GM19023 (cell line): ENCODE results near the gene TTL.
"Not testable (repeated sequence)": the region's sequence is repeated elsewhere in the genome, so short reads cannot be mapped to it uniquely, and the experiment has no call there.

Experiments used
- ATAC-seq: cut with Tn5 transposase; IDR thresholded peaks from one replicate; pipeline ENCODE4 v1.9.1; 2021; ENCODE audit warnings: mild to moderate bottlenecking, moderate library complexity; ENCODE audit not compliant: unreplicated experiment

The TTL gene

DNA sequence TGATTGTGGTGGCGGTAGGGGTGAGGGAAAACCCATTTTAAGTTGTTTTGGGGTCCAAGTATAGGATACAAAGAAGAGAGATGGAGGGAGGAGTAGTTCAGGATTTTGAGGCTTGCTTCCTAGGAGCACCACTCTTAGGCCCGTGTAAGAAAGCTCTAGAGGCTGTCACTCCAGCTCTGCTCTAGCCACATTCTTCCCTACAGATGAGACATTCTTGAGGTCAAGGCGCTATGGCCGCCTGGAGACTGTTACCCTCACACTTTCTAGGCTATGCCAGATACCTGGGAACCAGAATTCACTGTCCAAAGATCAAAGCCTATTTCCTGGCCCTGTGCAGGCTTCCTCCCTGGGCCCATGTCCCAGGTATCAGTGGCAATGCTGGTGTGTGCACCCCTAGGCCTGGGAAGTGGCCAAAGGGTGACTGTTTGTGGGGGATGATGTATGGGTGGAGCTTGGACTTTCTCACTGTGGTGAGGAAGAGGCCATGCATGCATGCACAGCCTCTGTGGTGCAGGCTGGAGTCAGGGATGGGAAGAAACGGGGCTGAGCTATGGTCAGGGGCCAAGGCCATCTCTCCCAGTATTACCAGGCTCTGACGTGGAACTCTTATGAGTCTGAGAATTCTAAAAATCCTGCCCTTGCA, 7.0 kb upstream of the TTL start:
- ATAC-seq, result no peak

DNA sequence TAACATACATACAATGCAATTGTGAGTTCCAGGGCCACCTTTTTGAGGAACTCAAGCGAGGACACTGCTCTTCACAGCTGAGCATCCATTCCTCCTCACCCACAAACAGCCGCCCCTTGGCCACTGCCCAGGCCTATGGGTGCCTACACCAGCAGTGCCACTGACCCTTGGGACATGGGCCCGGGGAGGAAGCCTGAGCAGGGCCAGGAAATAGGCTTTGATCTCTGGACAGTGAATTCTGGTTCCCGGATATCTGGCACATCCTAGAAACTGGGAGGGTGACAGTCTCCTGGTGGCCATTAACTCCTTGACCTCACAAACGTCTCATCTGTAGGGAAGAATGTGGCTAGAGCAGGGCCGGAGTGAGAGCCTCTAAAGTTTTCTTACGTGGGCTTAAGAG, 5.5 kb upstream of the TTL start:
- ATAC-seq, result no peak

DNA sequence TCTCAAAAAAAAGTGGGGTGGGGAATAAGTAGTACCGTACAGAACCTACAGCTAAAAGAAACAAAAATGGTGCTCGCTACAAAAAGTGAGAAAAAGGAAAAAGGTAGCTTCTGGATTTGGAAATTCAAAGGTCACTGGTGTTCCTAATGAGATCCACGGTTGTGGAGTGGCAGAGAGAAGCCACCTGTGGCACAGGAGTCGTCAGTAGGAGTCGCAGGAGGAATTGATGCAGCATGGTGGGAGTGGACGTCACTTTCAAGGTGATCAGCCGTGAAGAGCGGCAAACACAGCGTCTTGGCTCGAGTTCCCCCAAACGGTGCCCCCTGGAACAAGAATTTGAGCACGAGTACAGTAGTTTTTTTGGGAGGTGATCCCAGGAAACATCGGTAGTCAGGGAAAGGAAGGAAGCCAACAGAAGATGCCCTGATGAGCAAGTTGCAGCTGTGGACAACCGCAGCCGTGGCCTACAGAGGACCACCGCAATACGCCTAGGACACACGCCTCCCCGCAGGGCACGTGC, 1.4 kb upstream of the TTL start:
- no peak for ATAC-seq

DNA sequence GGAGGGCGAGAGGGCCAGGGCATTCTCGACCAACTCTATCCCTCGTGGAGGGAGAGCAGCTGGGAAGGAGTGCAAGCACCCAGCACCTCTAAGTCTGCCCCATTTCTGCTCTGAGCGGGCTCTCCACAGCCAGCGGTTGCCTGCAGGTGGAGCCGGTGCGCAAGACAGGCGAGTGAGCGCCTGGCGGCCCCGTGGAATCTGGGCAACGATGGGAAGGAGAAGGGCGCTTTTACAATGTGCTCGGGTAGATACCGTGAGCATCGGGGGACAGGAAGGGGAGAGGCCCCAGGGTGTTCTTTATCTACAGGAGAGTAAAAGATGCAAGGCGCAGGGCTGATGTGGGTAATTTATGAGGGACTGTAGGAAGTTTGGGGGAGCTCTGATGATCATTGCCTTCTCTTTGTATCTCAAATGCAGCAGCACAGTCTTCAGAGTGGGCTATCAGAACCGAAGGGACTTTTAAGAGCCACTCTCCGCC, 867 bp upstream of the TTL start:
- peak; percentile 63 for ATAC-seq

DNA sequence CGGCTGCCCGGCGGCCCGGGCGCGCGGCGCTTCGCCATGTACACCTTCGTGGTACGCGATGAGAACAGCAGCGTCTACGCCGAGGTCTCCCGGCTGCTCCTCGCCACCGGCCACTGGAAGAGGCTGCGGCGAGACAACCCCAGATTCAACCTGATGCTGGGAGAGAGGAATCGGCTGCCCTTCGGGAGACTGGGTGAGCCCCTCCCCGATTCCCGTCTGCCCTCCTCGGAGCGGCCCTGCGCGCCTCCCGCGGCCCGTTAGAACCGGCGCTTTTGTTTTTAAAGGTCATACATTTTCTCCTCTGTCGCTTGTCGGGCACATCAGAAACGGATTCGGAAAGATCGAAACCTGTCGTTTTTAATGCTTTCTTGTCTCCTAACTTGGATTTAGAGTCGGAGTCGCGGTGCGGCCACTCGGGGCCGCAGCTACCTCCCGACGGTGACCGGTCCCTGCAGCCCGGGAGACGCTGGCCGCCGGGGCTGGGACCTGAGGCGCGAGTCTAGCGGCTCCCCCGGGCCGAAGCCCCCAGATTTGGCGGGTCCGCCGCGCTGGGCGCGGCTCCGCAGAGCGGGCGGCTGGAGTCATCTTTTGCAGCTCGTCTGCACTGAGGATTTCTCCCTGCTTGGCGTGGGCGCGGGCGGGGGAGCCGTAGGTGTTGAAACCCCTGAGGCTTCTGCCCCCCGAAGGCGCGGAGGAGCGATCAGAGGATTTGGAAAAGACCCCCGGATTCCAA, 519 bp downstream of the TTL start:
- peak; percentile 27 for ATAC-seq

DNA sequence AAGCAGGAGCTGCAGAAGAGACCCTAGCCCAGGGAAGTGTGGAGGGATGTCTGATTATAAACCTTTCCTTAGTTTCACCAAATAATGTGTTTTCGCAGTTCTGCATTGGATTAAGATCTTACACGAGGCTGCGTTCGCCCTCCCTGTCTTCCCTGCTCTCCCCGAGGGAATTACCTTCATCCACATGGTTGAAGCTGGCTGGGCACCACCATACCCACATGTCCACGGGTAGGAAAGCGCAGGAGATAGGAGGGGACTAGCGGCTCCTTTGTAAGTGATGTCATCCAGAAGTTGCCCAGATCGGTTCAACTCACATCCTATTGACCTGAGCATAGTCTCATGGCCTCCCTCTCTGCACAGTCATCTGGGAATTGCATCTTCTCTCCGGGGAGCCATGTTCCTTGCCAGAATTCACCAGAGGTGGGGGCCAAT, 1.1 kb downstream of the TTL start:
- no peak for ATAC-seq

DNA sequence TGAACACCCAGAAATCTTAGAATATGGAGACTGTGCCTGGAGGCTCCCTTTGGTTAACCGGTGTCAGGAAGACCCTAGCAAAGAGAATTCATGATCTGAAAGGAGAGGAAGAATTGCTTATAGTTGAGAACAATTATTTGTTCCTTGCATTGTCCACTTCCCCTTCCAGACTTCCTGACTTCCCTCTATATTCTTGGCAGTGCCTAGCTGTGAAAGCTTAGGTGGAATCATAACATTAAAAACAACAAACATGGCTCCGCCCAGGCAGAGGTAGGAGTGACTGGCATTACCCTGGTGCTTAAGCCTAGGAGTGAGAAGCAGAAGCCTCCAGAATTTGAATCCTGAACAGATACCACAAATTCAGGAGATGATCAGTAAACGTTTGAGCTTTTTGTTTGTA, 1.9 kb downstream of the TTL start:
- no peak for ATAC-seq

DNA sequence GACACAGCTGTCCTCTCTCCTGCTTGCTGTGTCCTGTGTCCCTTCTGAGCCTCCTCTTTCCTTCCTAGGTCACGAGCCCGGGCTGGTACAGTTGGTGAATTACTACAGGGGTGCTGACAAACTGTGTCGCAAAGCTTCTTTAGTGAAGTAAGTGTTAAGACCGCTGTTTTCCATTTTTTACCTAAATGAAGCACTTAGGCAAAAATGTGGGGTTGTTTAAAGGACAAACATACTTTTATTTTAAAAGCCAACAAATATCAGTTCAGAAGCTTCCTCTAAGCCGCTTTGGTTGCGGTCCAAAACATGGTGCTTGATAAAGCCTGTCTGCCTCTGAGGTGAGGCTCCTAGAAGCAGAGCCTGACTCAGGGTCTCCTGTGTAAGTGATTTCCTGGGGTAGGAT, 3.9 kb downstream of the TTL start:
- no peak for ATAC-seq

DNA sequence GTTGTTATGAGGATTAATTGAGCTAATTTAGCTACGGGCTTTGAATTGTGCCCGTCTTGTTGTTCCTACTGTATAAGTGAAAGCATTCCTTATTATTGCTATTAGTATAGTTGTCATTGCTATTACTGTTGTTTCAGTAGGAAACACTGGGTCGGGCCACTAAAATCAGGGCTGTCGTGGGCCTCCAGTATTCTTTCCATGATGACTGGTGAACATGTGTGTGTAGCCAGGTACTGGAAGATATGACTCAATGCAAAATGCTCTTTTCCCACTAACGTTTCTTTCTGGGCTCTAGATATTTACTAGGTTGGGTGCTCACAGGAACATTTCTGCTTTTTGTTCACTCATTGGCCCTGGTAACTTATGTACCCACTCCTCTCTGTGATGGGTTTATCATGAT, 4.9 kb downstream of the TTL start:
- ATAC-seq, result no peak

DNA sequence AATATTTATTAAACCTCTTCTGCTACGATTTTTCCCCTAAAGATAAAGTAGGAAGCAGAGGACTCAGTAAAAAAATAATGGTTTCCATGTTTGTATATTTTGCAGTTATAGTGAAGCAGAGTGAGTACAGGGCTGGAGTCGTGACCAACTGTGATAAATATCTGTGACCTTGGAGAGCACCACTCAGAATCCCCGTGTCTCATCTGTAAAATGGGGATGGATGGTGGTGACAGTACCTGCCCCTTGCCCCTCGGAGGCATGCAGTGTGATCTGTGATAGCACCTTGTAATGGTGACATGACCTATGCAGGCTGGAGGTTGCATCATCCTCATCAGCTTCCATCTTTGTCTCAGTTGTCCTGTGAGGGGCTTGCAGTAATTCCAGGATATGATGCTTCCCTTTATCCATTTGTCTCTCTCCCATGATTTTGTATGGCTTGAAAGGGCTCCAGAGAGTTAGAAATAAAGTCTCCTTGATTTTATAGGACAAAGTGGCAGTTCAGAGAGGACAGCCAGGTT, 5.5 kb downstream of the TTL start:
- ATAC-seq, result no peak

DNA sequence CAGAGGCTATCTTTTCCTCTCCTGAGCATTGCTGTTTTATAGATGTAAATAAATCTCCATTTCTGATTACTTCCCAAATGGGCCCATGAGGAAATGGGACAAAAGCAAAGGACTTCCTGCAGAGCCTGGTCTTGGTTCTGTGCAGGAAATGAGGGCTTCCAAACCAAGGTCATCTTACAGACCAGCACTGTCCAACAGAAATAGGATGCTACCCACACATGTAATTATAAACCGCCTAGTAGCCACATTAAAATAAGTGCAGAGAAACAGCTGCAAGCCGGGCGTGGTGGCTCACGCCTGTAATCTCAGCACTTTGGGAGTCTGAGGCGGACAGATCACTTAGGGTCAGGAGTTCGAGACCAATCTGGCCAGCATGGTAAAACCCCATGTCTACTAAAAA, 6.2 kb downstream of the TTL start:
- ATAC-seq, result no peak

DNA sequence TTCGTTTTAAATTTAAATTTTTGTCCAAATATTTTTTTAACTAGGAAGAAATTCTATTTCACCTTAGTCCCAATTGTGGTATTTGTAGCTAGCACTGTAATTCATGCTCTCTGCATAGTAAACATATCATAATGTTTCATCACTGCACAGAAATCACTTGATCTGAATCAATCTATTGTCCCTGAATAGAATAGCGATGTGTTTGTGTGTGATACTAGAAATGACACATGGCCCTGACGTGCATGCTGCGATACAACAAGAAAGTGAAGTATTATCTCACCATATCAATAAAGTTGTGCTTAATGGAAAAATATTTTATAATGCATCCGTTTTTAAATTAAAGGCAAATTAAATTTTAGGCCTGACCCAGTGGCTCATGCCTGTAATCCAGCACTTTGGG, 10.0 kb downstream of the TTL start:
- ATAC-seq, result no peak

DNA sequence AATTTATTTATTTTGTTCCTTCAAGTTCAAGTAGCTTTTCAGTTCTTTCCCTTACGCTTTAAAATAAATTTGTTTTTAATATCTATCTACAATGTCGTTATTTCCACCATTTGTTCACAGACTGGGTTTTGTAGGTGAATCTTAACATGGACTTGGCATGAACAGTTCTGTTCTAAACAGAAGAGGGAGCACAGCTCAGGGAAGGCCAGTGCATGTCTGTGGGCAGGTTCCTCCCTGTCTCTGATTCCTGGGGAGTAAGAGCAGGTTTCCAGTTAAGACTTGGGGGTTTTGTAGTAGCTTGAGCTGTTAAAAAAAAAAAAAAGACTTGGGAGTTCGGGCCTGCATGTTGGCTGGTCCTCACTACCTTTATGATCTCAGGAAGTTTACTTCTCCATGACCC, 11.1 kb downstream of the TTL start:
- no peak for ATAC-seq

DNA sequence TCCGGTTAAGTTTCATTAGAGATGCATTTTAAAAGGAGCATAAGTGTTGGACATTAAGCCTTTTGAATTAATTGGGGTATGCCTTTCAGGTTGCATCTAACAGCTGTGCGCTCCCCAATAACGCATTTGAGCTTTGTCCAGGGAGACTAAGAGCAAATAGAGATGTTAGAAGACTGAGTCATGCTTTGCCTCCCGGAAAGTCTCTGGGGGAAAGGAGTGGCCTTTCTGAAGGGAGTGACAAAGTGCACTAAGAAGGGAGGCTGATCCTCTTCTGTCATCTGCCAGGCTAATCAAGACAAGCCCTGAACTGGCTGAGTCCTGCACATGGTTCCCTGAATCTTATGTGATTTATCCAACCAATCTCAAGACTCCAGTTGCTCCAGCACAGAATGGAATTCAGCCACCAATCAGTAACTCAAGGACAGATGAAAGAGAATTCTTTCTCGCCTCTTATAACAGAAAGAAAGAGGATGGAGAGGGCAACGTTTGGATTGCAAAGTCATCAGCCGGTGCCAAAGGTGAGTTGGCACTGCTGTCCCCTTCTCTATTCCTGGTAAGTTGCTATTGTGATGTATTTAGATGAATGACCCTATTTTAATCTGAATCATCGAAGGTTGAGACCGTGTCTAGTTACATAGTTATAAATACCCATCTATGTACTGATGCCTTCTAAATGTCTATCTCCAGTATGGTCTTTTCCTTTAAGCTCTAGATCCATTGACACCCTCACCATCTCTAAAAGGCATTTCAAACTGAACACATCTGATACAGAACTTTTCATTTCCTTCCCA, 12.1 kb downstream of the TTL start:
- ATAC-seq, result no peak

DNA sequence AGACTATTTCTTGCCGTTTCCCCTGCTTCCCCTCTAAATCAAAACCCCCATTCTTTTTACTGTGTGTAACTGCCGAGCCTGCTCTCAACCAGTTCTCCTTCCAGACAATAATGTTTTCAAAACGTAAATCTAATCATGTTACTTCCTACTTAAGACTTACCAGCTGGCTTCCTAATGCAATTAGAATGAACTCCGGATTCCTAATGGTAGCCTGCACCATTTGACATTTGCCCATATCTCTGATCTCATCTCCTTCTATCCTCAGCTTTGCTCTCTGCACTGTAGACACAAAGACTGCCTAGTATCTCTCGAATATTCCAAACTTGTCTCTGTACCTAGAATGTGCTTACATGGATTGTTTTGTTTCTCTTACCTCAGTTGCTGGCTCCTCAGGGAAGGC, 12.9 kb downstream of the TTL start:
- ATAC-seq, result no peak

DNA sequence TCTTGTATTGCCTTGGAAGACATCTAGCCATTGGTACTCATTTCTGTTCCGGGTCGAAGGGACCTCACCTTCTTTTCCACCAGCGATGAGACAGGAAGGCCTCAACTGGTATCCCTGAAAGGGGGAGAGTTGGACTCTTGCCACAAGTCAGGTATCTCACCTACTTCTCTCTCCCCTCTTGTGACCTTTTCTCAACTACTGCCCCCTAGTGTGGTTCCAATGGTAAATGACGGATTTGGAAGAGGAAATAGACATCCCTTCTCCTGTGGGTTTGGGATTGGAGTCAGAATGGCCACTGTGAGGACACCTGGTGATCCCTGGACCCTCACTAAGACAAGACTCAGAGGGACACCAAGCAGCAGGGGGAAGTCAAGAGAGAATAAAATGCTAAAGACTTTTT, 13.9 kb downstream of the TTL start:
- ATAC-seq, result not testable (repeated sequence)

DNA sequence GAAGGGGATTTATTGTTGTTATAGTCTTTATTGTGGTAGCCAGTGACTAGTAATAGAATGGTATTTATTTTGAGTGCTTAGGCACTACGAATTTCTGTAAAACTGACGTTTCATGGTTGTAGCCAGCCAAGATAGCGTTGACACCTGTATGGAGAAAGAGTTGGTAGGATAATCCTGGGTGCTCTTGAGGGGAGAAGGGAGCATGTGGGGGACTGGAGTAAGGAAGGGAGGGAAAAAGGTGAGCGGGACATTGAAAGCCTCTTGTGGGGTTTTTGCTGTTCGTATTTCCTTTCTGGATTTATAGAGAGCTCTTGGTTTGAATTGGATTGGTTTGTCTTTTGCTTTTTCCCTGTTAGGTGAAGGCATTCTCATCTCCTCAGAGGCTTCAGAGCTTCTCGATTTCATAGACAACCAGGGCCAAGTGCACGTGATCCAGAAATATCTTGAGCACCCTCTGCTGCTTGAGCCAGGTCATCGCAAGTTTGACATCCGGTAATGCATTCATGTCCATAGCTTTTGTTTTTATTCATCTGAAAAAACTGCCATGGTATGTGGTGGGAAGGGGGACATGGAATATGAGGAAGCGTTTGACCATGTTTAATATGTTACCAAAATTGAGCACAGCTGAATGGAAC, 19.0 kb downstream of the TTL start:
- ATAC-seq, result not testable (repeated sequence)

DNA sequence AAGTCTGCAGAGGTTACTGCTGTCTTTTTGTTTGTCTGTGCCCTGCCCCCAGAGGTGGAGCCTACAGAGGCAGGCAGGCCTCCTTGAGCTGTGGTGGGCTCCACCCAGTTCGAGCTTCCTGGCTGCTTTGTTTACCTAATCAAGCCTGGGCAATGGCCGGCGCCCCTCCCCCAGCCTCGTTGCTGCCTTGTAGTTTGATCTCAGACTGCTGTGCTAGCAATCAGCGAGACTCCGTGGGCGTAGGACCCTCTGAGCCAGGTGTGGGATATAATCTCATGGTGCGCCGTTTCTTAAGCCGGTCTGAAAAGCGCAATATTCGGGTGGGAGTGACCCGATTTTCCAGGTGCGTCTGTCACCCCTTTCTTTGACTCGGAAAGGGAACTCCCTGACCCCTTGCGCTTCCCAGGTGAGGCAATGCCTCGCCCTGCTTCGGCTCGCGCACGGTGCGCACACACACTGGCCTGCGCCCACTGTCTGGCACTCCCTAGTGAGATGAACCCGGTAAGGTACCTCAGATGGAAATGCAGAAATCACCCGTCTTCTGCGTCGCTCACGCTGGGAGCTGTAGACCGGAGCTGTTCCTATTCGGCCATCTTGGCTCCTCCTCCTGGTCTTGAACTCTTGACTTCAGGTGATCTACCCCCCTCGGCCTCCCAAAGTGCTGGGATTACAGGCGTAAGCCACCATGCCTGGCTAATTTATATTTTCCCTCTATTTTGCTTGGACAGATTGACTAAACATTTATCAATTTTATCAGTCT, 27.5 kb downstream of the TTL start:
- ATAC-seq, result not testable (repeated sequence)

DNA sequence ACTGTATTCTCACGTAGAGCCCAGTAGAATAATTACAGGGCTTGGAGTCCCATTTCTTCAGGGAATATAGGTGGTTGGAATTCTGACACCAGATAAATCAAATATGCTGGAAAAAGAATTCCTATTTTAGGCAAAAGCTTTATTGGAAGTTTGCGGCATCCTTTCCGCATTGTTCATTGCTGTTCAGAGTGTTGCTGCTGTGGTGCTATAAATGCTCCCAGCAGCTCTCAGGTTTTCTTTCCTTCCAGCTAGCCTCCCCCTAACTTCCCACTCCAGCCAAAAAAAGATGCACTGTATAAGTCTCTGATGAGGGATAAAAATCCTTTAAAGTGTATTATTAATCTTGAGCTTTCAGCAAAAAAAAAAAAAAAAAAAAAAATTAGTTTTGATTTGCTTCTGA, 34.8 kb downstream of the TTL start:
- ATAC-seq, result no peak

DNA sequence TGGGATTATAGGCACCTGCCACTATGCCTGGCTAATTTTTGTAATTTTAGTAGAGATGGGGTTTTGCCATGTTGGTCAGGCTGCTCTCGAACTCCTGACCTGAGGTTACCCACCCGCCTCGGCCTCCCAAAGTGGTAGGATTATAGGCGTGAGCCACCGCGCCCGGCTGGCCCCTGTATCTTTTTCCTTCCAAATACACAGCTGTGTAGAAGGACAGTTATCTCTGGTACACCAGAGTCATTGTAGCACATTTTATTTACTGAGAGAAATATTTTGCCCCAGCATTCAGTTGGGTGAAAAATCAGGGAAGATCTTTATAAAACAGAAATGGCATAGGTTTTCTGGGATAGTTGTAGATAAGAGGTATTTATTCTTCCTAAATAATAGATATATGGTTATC, 36.9 kb downstream of the TTL start:
- ATAC-seq, result no peak
